Skeletal muscle tissue (tissue), 4 donors: Measurements from ENCODE around the gene CTNND2. TPM values are rescaled to one million over a fixed set of nuclear protein-coding genes. Genes with fewer than 3 reads are reported as not detected.

ENCODE experiments used
- H3K27ac ChIP-seq: one replicate; pipeline ENCODE4 v1.7.0; 2013; ENCODE audit warnings: mild to moderate bottlenecking, low read depth, low read length, inconsistent platforms
- H3K27me3 ChIP-seq, 3 donors: one replicate each; pipeline ENCODE4 v1.7.0; 2013; ENCODE audit warnings: low read length in 3 of 3; ENCODE audit not compliant: control insufficient read depth in 3 of 3, insufficient read depth in 3 of 3
- H3K36me3 ChIP-seq, 3 donors: one replicate each; pipeline ENCODE4 v1.7.0; 2013; ENCODE audit warnings: low read length in 3 of 3; ENCODE audit not compliant: control insufficient read depth in 3 of 3, insufficient read depth in 3 of 3
- H3K4me1 ChIP-seq, 3 donors: one replicate each; pipeline ENCODE4 v1.7.0; 2013; ENCODE audit warnings: low read length in 3 of 3, mild to moderate bottlenecking in 3 of 3; ENCODE audit not compliant: control insufficient read depth in 3 of 3, insufficient read depth in 3 of 3
- H3K4me3 ChIP-seq, 3 donors: one replicate each; pipeline ENCODE4 v1.7.0; 2013; ENCODE audit warnings: low read length in 3 of 3
- H3K9ac ChIP-seq, 3 donors: one replicate each; pipeline ENCODE4 v1.7.0; 2013; ENCODE audit warnings: low read length in 3 of 3, mild to moderate bottlenecking in 3 of 3, moderate library complexity in 2 of 3, low read depth in 1 of 3
- H3K9me3 ChIP-seq, 3 donors: one replicate each; pipeline ENCODE4 v1.7.0; 2013; ENCODE audit warnings: low read length in 3 of 3; ENCODE audit not compliant: control insufficient read depth in 3 of 3
- total RNA-seq: library from RNA; depleted of rRNA; stranded (reverse); fragments of >200 nt; gene quantifications from one replicate; pipeline ENCODE4 v1.2.3, GENCODE V29; 2014
- donor health status: Osteomylitis.

The CTNND2 gene
- total RNA-seq, 1 donor from 2014 or later = 0.52 TPM

DNA sequence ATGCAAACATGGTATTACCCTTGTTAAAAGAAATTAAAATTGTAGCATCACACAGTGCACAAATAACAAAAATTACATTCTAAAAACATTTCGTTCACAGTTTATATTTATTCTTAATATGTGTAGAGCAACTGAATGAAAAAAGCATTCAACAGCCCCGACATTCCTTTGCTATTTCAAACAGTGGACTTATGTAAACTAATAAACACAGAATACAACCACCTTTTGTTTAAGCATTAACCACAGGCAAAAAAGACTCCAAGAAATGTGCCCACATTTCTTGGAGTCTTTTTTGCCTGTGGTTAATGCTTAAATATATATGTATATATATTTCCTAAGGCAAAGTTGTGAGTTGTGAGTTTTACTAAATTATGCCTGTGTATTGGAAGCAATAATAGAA is 610.7 kb downstream of the CTNND2 start:
- no peaks in the 10 kb centered on the region for H3K36me3 ChIP-seq
- H3K27ac ChIP-seq = no peak overlapping the region
- no peak overlapping the region for H3K4me3 ChIP-seq
- H3K9ac ChIP-seq = no peak overlapping the region
- H3K27me3 ChIP-seq = no peaks in the 10 kb centered on the region
- no peaks in the 10 kb centered on the region for H3K4me1 ChIP-seq
- H3K9me3 ChIP-seq = peaks cover 0 to 2% (median 0%) of the 10 kb centered on the region in 3 donors

DNA sequence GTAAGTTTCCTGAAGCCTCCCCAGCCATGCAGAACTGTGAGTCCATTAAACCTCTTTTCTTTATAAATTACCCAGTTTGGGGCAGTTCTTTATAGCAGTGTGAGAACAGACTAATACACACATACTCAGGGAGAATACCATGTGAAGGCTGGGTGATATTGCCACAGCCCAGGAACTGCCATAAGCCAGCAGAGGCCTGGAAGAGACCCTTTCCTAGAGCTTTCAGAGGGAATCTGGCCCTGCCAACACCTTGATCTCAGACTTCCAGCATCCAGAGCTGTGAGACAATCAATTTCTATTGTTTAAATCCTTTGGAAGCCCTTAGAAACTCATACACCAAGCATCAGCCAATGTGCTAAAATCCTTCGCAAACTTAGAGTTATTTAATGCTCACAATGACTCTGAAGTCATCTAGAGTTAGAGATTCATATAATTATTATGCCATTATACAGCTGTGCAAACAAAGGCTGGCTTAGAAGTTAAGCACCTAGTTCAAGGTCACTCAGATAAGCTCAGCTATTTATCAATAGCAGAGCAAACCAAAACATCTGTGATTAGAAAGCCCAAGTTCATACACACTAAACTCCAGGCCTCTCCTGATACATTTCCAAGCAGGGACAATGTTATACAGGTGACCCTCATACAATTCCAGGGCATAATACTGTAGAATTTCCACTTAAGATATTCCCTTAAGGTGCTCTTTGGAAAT is 611.4 kb downstream of the CTNND2 start:
- H3K27ac ChIP-seq = no peak overlapping the region
- no peak overlapping the region for H3K9ac ChIP-seq
- no peaks in the 10 kb centered on the region for H3K27me3 ChIP-seq
- no peaks in the 10 kb centered on the region for H3K4me1 ChIP-seq
- peaks cover 0 to 2% (median 0%) of the 10 kb centered on the region in 3 donors for H3K9me3 ChIP-seq
- H3K4me3 ChIP-seq = no peak overlapping the region
- H3K36me3 ChIP-seq = no peaks in the 10 kb centered on the region

DNA sequence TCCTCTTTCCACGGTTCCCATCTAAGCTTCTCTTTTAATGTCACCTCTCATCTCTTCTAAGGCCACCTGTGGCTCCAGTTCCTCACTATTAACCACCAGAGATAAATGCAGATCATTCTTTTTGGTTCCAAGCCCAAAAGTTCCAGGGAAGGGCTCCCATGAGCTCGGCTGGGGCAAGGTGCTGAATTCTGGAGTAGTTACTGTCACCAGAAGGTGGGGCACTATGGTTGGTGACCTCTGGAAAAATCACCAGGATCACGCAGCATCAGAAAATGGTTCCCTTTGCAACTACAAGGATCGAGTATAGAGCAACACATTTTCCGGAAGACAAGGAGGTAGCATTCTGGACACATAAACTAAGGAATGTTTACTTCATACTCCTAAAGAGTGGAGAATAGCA is 614.5 kb downstream of the CTNND2 start:
- Histone ChIP-seq H3K4me1 (no peaks in the 10 kb centered on the region), H3K27me3 (no peaks in the 10 kb centered on the region), H3K4me3 (no peak overlapping the region), H3K36me3 (no peaks in the 10 kb centered on the region), H3K9ac (no peak overlapping the region), H3K9me3 (peaks cover 0 to 2% (median 0%) of the 10 kb centered on the region in 3 donors), H3K27ac (no peak overlapping the region)

DNA sequence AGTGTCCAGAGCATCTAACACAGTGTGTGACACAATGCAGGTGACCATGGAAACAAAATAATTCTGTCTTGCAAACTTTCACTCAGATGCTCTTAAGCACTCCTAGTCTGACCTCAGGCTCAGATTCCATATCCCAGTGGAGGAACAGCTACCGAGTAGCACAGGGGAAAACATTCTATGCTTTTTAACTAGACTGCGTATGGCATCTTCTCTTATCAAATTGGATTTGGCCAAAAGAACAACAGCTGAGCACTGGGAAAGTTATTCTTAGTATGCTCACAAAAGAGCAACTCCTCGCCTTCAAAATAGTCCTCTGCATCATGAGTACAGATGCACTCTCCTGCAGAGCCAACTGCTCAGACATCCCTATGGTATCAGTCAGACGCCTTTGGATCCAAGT is 615.0 kb downstream of the CTNND2 start:
- H3K27me3 ChIP-seq = no peaks in the 10 kb centered on the region

DNA sequence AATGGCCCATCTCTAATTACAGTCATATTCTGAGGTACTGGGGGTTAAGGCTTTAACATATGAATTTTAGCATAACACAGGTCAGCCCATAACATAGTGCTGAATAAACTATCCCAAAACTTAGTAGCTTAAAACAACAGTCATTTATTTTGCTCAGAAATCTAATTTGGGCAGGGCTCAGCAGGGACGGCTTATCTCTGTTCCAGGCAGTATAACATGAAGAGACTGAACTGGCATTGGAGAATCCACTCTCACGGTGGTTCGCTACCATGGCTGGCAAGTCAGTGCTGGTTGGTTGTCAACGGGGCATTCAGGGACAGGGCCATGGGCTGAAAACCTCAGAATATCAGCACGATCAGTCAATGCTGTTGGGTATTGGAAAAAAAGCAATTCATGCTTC is 622.4 kb downstream of the CTNND2 start:
- Histone ChIP-seq H3K27me3 (peaks cover 0 to 3% (median 0%) of the 10 kb centered on the region in 3 donors), H3K27ac (no peak overlapping the region), H3K9ac (no peak overlapping the region), H3K9me3 (no peaks in the 10 kb centered on the region), H3K4me3 (no peak overlapping the region), H3K4me1 (no peaks in the 10 kb centered on the region), H3K36me3 (no peaks in the 10 kb centered on the region)

More for the DNA sequence above, 615.0 kb downstream of the CTNND2 start:
- no peaks in the 10 kb centered on the region for H3K4me1 ChIP-seq
- H3K9ac ChIP-seq = no peak overlapping the region
- no peak overlapping the region for H3K27ac ChIP-seq
- H3K36me3 ChIP-seq = no peaks in the 10 kb centered on the region
- H3K4me3 ChIP-seq = no peak overlapping the region
- peaks cover 0 to 2% (median 0%) of the 10 kb centered on the region in 3 donors for H3K9me3 ChIP-seq

DNA sequence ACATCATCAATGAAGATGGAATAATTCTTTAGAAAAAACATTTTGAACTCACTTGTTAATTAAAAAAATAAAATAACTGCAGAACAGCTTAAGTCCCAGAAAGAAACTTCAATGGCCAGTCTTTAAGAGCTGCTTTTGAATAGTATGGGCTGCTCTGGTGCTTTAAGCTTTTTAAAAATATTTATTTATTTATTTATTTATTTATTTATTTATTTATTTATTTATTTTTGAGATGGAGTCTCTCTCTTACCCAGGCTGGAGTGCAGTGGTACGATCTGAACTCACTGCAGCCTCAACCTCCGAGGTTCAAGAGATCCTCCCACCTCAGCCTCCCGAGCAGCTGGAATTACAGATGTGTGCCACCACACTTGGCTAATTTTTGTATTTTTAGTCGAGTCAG is 626.9 kb downstream of the CTNND2 start:
- Histone ChIP-seq H3K4me1 (no peaks in the 10 kb centered on the region), H3K4me3 (no peak overlapping the region), H3K36me3 (no peaks in the 10 kb centered on the region), H3K9ac (no peak overlapping the region), H3K9me3 (no peaks in the 10 kb centered on the region), H3K27me3 (peaks cover 0 to 3% (median 0%) of the 10 kb centered on the region in 3 donors), H3K27ac (no peak overlapping the region)

DNA sequence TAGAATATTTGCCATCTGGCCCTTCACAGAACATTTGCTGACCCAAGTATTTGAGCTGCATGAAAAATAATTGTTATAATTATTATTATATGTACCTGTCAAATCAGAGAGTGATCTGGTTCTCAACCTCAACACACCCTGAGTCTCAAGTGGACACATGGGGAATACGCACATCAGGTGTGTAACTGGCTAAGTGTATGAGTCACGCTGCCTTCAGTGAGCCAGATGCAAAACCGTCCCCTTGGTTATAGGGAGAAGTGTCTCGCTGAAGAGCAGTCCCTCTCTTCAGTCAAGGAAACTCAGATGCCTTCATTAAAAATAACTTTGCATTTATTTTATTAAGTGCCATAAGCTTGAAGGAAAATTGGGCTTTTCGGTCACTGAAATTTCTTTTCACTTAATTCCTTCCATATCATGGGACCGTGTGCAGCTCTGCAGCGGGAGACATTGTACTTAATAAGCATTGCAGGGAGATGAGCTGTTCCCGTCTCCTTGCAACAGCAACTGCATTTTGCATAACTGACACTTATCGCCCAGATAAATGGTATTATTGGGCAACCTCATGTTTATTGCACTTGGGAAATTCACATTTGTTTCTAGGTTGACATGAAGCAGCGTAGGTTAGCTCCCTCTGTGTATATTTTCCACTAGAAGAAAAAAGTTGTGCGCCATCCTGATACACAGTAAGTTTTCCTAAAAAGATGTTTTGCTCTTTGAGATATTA is 630.9 kb downstream of the CTNND2 start:
- no peaks in the 10 kb centered on the region for H3K9me3 ChIP-seq
- no peak overlapping the region for H3K4me3 ChIP-seq
- H3K27ac ChIP-seq = no peak overlapping the region
- no peaks in the 10 kb centered on the region for H3K4me1 ChIP-seq
- H3K9ac ChIP-seq = no peak overlapping the region
- no peaks in the 10 kb centered on the region for H3K27me3 ChIP-seq
- no peaks in the 10 kb centered on the region for H3K36me3 ChIP-seq

DNA sequence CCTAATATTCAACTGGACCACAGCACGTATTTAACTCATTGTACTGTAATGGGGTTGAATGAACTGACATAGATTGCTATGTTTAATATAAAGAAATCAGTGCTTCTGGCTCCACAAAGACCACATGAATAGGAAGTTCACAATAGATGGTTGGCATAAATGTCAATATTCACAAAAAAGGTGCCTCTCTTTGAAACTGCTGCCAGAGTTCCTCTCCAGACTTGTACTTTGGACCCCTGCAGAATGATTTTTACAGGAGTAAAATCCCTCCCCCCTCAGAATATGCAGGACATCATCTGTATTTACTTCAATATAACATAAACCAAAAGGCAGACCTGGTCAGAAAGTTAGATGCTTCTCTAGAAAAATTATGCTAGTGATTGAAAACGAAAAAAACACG is 634.7 kb downstream of the CTNND2 start:
- H3K36me3 ChIP-seq = no peaks in the 10 kb centered on the region
- H3K27ac ChIP-seq = no peak overlapping the region
- no peak overlapping the region for H3K9ac ChIP-seq
- H3K4me1 ChIP-seq = no peaks in the 10 kb centered on the region
- no peaks in the 10 kb centered on the region for H3K9me3 ChIP-seq
- no peaks in the 10 kb centered on the region for H3K27me3 ChIP-seq
- H3K4me3 ChIP-seq = no peak overlapping the region

DNA sequence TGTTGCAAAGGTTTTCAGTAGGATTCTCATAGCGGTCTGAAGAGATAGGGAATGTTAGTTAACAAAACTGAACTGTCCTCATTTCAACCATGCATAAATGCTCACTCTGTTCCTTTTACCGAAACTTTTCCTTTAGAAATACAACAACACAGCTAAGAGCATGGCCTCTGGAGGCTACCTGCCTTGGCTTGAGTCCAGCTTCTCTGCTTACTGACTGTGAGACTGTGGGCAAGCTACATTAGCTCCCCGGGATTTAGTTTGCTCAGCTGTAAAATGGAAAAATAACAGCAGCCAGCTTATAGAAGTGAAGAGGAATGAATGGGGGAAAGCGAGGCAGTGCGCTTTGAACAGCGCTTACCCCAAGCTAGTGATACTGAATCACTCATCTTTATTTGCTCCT is 635.4 kb downstream of the CTNND2 start:
- no peaks in the 10 kb centered on the region for H3K27me3 ChIP-seq
- H3K27ac ChIP-seq = no peak overlapping the region
- no peaks in the 10 kb centered on the region for H3K36me3 ChIP-seq
- H3K9ac ChIP-seq = no peak overlapping the region
- no peaks in the 10 kb centered on the region for H3K9me3 ChIP-seq
- H3K4me1 ChIP-seq = no peaks in the 10 kb centered on the region
- no peak overlapping the region for H3K4me3 ChIP-seq

DNA sequence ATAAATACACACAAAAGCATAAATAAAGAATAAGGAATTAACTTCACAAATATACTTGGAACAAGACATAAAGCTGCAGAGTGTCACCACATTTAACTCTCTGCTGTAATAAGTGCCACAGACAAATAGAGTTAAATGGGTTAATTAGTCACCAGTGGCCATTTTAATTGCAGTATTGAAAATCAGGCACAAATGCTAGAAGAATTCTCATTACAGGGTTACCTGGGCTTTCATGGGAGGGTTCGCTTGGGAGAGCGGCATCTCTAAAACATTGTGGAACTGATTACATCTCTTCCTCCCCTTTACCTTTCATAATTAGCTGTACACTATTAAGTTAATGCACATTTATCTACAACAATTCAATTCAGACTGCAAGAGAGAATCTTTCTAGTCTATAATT is 637.9 kb downstream of the CTNND2 start:
- H3K9me3 ChIP-seq = no peaks in the 10 kb centered on the region
- no peaks in the 10 kb centered on the region for H3K4me1 ChIP-seq
- H3K27me3 ChIP-seq = no peaks in the 10 kb centered on the region
- H3K27ac ChIP-seq = no peak overlapping the region
- no peaks in the 10 kb centered on the region for H3K36me3 ChIP-seq
- no peak overlapping the region for H3K4me3 ChIP-seq
- no peak overlapping the region for H3K9ac ChIP-seq
